Lower lobe of right lung (tissue), 2 donors: Measurements from ENCODE around the gene RHOG. TPM values are rescaled to one million over a fixed set of nuclear protein-coding genes. Genes with fewer than 3 reads are reported as not detected.
A peak's percentile ranks its signal among the peaks of the same experiment; 100 is the strongest.

Experiments
- ATAC-seq, 2 donors: fragments of 200-7000 bp; cut with Tn5 transposase; one replicate each; pipeline ENCODE4 v1.9.1; 2020 to 2022; ENCODE audit warnings: mild to moderate bottlenecking in 2 of 2, moderate library complexity in 2 of 2
- DNase-seq: peaks from one replicate; pipeline ENCODE4 v3.0.0-alpha.2; 2020
- H3K27ac ChIP-seq: fragments of 200-600 bp; one replicate; pipeline ENCODE4 v1.8.0; 2022
- H3K27me3 ChIP-seq: fragments of 200-600 bp; one replicate; pipeline ENCODE4 v1.8.0; 2022; ENCODE audit warnings: low read depth
- H3K36me3 ChIP-seq: fragments of 200-600 bp; one replicate; pipeline ENCODE4 v1.8.0; 2022; ENCODE audit warnings: mild to moderate bottlenecking
- H3K4me1 ChIP-seq: fragments of 200-600 bp; one replicate; pipeline ENCODE4 v1.8.0; 2022
- H3K4me3 ChIP-seq: fragments of 200-600 bp; one replicate; pipeline ENCODE4 v1.8.0; 2022; ENCODE audit warnings: mild to moderate bottlenecking
- H3K9me3 ChIP-seq: fragments of 200-600 bp; one replicate; pipeline ENCODE4 v1.8.0; 2022
- CTCF ChIP-seq: fragments of 200-600 bp; IDR thresholded peaks from one replicate; pipeline ENCODE4 v1.8.0; 2022; ENCODE audit warnings: antibody characterized with exemption, mild to moderate bottlenecking
- intact Hi-C: fragments of 100-400 bp; cut with DNase I; formaldehyde crosslinking; loops from one replicate; pipeline ENCODE4 v1.11.0; 2022
- total RNA-seq: library from RNA; stranded (reverse); fragmentation: NEBNext Ultra II Directional; extraction: Animal tissue kit (Norgen Biotek cat#: 25700); gene quantifications from one replicate; pipeline ENCODE4 v1.2.1, GENCODE V29; 2021
- donor health status: DM: no; HTN: yes; CAD: no; lungs with severe emphysema.

RHOG gene
- total RNA-seq, 1 donor from 2014 or later: 86.5 TPM

DNA sequence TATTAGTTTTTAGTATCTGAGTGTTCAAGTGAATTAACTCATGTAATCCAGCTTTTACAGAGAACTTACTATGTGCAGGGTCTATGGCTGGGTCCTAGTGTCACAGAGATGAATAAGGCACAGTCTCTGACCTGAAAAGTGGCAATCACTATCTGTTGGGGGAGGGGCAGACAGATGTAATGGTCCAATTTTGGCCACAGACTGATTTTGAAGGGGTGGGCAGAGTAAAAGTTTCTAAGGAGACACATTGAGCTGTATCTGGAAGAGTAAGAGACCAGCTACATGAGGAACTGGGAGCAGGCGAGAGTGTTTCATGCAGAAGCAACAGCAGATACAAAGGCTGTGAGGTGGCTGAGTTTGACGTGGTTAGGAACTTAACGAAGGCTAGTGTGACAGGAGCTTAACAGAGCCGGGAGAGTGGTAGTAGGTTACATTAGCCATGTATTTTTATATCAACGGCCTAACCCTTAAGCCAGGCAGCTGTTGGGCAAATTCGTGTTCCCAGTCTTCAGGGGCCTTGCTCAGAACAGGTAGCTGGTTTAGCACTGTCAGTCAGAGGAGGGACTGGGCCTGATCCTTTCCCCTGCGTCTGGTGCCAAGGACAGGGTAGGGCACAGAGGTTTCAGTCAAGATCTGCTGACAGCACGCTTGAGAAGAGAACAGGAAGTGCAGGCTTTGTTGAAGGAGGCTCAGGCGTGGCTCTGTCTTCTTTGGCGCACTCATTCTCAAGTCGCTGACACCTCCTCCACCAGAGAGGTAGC is 13.3 kb upstream of the RHOG start:
- peak overlapping the region; percentile 92 for H3K4me3 ChIP-seq
- intact Hi-C loops: no loop called here
- DNase-seq: peak; percentile 57
- H3K27me3 ChIP-seq: no peaks in the 10 kb centered on the region
- H3K27ac ChIP-seq: peak overlapping the region; percentile 96
- ATAC-seq: peak; percentile 30 to 44
- H3K4me1 ChIP-seq: peaks cover 42% of the 10 kb centered on the region
- H3K9me3 ChIP-seq: no peaks in the 10 kb centered on the region
- TF ChIP-seq CTCF: no peak
- H3K36me3 ChIP-seq: no peaks in the 10 kb centered on the region

- peak overlapping the region; percentile 96 for H3K27ac ChIP-seq
- intact Hi-C loops: no loop called here
These were observed 12.7 kb upstream of the RHOG start for GRCh38 chr11:3853545-3853842.

GRCh38 chr11:3849297-3849874 is 8.6 kb upstream of the RHOG start:
- ATAC-seq: peak; percentile 74 to 77
- no peak overlapping the region for H3K4me3 ChIP-seq
- intact Hi-C loops: loop anchor here (5.0 kb wide), 1 partner anchor 223 kb away; no protein-coding TSS in a partner anchor
- TF ChIP-seq CTCF: peak; percentile 70
- no peaks in the 10 kb centered on the region for H3K27me3 ChIP-seq
- no peaks in the 10 kb centered on the region for H3K36me3 ChIP-seq
- no peak for DNase-seq
- peaks cover 9% of the 10 kb centered on the region for H3K4me1 ChIP-seq
- H3K9me3 ChIP-seq: no peaks in the 10 kb centered on the region
- H3K27ac ChIP-seq: no peak overlapping the region

More at GRCh38 chr11:3853545-3853842, 12.7 kb upstream of the RHOG start:
- no peaks in the 10 kb centered on the region for H3K36me3 ChIP-seq
- no peak for TF ChIP-seq CTCF
- no peaks in the 10 kb centered on the region for H3K9me3 ChIP-seq
- ATAC-seq (no peak), DNase-seq (no peak)
- peaks cover 37% of the 10 kb centered on the region for H3K4me1 ChIP-seq
- H3K27me3 ChIP-seq: no peaks in the 10 kb centered on the region
- H3K4me3 ChIP-seq: no peak overlapping the region

DNA sequence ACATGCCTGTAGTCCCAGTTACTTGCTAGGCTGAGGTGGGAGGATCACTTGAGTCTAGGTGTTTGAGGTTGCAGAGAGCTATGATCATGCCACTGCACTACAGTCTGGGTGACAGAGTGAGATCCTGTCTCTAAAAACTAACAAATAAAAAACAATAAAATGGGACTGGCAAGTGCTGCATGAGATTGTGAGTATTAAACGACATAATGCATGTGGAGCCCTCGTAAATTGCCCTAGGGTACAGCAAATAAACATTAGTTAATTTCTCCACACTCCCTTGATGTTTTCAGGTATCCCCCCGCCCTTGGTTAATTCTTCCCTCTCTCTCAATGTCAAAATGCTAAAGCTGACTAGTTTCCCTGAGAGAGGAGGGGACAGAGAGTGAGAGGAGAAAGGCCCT is 4.9 kb upstream of the RHOG start:
- Histone ChIP-seq H3K4me1 (peaks cover 6% of the 10 kb centered on the region), H3K4me3 (no peak overlapping the region), H3K9me3 (no peaks in the 10 kb centered on the region), H3K27ac (no peak overlapping the region), H3K36me3 (no peaks in the 10 kb centered on the region), H3K27me3 (no peaks in the 10 kb centered on the region)
- no peak for TF ChIP-seq CTCF
- ATAC-seq (no peak), DNase-seq (no peak)
- intact Hi-C loops: loop anchor here (5.0 kb wide), 1 partner anchor 227 kb away; no protein-coding TSS in a partner anchor

GRCh38 chr11:3845246-3845645 is 4.5 kb upstream of the RHOG start:
- Histone ChIP-seq H3K4me3 (no peak overlapping the region), H3K27ac (no peak overlapping the region), H3K36me3 (no peaks in the 10 kb centered on the region), H3K4me1 (peaks cover 6% of the 10 kb centered on the region), H3K27me3 (no peaks in the 10 kb centered on the region), H3K9me3 (no peaks in the 10 kb centered on the region)
- TF ChIP-seq CTCF: no peak
- DNase-seq: no peak
- intact Hi-C loops: loop anchor here (5.0 kb wide), 1 partner anchor 227 kb away; no protein-coding TSS in a partner anchor
- no peak for ATAC-seq
